Activated B cell treated with CpG ODN at 0.5 μM for 24 hours (primary cell): ENCODE results near the gene HARS2. TPM values are rescaled to one million over a fixed set of nuclear protein-coding genes. Genes with fewer than 3 reads are reported as not detected.
"Not testable (repeated sequence)": the region's sequence is repeated elsewhere in the genome, so short reads cannot be mapped to it uniquely, and the experiment has no call there.

Source experiments
- ATAC-seq: fragments of 200-7000 bp; cut with Tn5 transposase; one replicate; pipeline ENCODE4 v1.10.0; 2021; ENCODE audit warnings: low read depth, mild to moderate bottlenecking, moderate library complexity
- CTCF ChIA-PET: fragments of 350-600 bp; sonication (Branson Sonifier 250); formaldehyde crosslinking; loops from one replicate; lab custom pipeline; 2021; ENCODE audit warnings: antibody characterized with exemption; lab: Charles Lee
- POLR2A ChIA-PET: fragments of 350-600 bp; sonication (Branson Sonifier 250); formaldehyde crosslinking; loops from one replicate; lab custom pipeline; 2021; ENCODE audit warnings: antibody characterized with exemption; lab: Charles Lee
- DNase-seq: peaks from one replicate; pipeline ENCODE4 v3.0.0; 2022
- H3K27ac Mint-ChIP-seq: one replicate; pipeline ENCODE4 v1.8.0; 2020; ENCODE audit warnings: mixed read lengths
- H3K27me3 Mint-ChIP-seq: one replicate; pipeline ENCODE4 v1.8.0; 2021; ENCODE audit warnings: mixed read lengths
- H3K36me3 Mint-ChIP-seq: one replicate; pipeline ENCODE4 v1.8.0; 2021; ENCODE audit warnings: low read depth, mixed read lengths
- H3K4me1 Mint-ChIP-seq: one replicate; pipeline ENCODE4 v1.8.0; 2021; ENCODE audit warnings: mixed read lengths
- H3K4me3 Mint-ChIP-seq: one replicate; pipeline ENCODE4 v1.8.0; 2020; ENCODE audit warnings: mild to moderate bottlenecking, mixed read lengths
- H3K9me3 Mint-ChIP-seq: one replicate; pipeline ENCODE4 v1.8.0; 2020; ENCODE audit warnings: mixed read lengths
- intact Hi-C: fragments of 100-400 bp; cut with micrococcal nuclease; formaldehyde crosslinking; loops from one replicate; pipeline ENCODE4 v1.15.1; 2024
- total RNA-seq: library from RNA; stranded (reverse); gene quantifications from 2 replicates; pipeline ENCODE4 v1.2.3, GENCODE V29; 2022
- TF ChIP-seq, protein P1 (sequence below): fragments of 200-600 bp; IDR thresholded peaks from one replicate; pipeline ENCODE4 v1.8.0; 2022; ENCODE audit warnings: antibody characterized with exemption, mild to moderate bottlenecking

Gene HARS2
- total RNA-seq, 1 donor from 2014 or later = 48.5 TPM

GRCh38 chr5:140658870-140659269 lies 32.4 kb upstream of the HARS2 start:
- intact Hi-C loops = no loop called here
- Mint-ChIP-seq H3K36me3 (peaks cover 84% of the 10 kb centered on the region), H3K27ac (no peak overlapping the region), H3K4me3 (no peak overlapping the region), H3K27me3 (no peaks in the 10 kb centered on the region), H3K4me1 (no peaks in the 10 kb centered on the region), H3K9me3 (no peaks in the 10 kb centered on the region)
- ChIA-PET POLR2A (interaction anchor here (0.9 kb wide), 1 partner anchor 11 kb away, joined by 4 read pairs; the partner anchor contains the start of genes IK and NDUFA2), CTCF (no interaction called here)
- TF ChIP-seq, protein P1, sequence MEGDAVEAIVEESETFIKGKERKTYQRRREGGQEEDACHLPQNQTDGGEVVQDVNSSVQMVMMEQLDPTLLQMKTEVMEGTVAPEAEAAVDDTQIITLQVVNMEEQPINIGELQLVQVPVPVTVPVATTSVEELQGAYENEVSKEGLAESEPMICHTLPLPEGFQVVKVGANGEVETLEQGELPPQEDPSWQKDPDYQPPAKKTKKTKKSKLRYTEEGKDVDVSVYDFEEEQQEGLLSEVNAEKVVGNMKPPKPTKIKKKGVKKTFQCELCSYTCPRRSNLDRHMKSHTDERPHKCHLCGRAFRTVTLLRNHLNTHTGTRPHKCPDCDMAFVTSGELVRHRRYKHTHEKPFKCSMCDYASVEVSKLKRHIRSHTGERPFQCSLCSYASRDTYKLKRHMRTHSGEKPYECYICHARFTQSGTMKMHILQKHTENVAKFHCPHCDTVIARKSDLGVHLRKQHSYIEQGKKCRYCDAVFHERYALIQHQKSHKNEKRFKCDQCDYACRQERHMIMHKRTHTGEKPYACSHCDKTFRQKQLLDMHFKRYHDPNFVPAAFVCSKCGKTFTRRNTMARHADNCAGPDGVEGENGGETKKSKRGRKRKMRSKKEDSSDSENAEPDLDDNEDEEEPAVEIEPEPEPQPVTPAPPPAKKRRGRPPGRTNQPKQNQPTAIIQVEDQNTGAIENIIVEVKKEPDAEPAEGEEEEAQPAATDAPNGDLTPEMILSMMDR = no peak
- ATAC-seq = no peak
- no peak for DNase-seq

DNA sequence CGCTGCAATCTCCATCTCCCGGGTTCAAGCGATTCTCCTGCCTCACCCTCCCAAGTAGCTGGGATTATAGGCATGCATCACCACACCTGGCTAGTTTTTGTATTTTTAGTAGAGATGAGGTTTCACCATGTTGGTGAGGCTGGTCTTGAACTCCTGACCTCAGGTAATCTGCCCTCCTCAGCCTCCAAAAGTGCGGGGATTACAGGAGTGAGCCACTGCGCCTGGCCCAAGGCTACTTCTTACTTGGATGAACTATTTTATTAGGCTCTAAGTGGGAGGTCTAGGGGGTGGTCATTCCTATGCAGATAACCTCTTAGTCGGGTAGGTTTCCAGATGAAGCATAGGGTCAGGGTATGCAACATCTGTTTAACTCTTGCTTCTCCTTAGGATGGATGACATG lies 30.9 kb upstream of the HARS2 start:
- intact Hi-C loops = loop anchor here (10.0 kb wide), 1 partner anchor 546 kb away; the partner anchor contains the start of gene PURA

DNA sequence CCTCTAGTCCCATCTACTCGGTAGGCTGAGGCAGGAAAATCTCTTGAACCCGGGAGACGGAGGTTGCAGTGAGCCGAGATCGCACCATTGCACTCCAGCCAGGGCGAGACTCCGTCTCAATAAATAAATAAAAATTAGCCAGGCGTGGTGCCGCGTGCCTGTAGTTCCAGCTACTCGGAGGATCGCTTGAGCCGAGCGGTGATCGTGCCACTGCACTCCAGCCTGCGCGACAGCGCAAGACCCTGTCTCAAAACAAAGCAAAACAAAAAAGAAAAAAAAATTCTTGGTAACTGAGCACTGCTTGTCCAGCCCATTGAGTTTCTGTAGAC lies 27.3 kb upstream of the HARS2 start:
- ChIA-PET POLR2A (interaction anchor here (0.6 to 3.3 kb wide), 7 partner anchors 17 to 1578 kb away, joined by 3 to 42 read pairs (median 10); partner anchors contain the start of genes ANKHD1, EIF4EBP3, HARS1 and HARS2), CTCF (no interaction called here)
- H3K4me1 Mint-ChIP-seq = peaks cover 30% of the 10 kb centered on the region
- ATAC-seq (no peak), DNase-seq (no peak)
- peak overlapping the region; percentile 97 for H3K4me3 Mint-ChIP-seq
- H3K9me3 Mint-ChIP-seq = no peaks in the 10 kb centered on the region
- peaks cover 69% of the 10 kb centered on the region for H3K36me3 Mint-ChIP-seq
- peak overlapping the region; percentile 95 for H3K27ac Mint-ChIP-seq
- intact Hi-C loops = loop anchor here (1.0 to 10.0 kb wide), 9 partner anchors 17 to 549 kb away; partner anchors contain the start of genes ANKHD1, APBB3, HARS1 and HARS2
- TF ChIP-seq, protein P1 = no peak
- no peaks in the 10 kb centered on the region for H3K27me3 Mint-ChIP-seq

More for the DNA sequence above, 30.9 kb upstream of the HARS2 start:
- H3K4me3 Mint-ChIP-seq, H3K27me3 Mint-ChIP-seq, ATAC-seq, H3K9me3 Mint-ChIP-seq, H3K27ac Mint-ChIP-seq, CTCF ChIA-PET, DNase-seq, H3K4me1 Mint-ChIP-seq: not testable (repeated sequence)
- POLR2A ChIA-PET = interaction anchor here (1.3 kb wide), 1 partner anchor 13 kb away, joined by 3 read pairs; the partner anchor contains the start of genes IK and NDUFA2
- peaks cover 76% of the 10 kb centered on the region for H3K36me3 Mint-ChIP-seq

DNA sequence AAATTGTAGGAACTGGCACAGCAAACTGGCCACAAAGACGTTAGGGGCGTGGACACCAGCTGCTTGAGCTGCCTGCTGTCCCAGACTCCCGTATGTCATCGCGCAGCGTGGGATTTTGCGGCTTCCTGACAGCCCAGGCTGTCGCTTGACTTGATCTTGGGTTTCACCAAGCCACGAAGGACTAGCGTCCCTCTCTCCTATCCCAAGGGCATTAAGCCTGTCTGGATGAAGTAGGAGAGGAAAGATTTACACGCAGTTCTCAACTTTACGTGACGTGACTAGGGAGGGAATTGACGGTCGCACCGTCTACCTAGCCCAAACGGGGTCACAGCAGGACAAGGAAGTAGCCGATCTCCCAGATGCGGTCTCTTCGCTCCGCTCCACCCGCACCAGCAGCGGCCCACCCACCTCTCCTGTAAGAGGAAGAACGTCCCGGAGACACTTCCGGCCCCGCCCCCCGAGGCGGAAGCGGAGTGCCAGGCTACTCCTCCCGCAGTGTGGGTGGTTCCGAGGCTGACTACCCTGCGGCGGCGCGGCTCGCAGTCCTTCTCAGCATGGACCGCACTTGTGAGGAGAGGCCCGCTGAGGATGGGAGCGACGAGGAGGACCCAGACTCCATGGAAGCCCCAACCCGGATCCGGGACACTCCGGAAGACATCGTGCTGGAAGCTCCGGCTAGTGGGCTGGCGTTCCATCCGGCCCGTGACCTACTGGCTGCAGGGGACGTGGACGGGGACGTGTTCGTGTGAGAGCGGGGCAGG lies 26.7 kb upstream of the HARS2 start, which contains the start of gene WDR55:
WDR55 (plus strand) TSS at position 546 of the 761 bp plus-strand sequence; CDS start at position 555, 9 bp downstream.
- Mint-ChIP-seq H3K9me3 (no peaks in the 10 kb centered on the region), H3K4me3 (peak within 1 kb of the TSS; percentile 97), H3K27me3 (no peaks in the 10 kb centered on the region), H3K27ac (peak within 1 kb of the TSS; percentile 95), H3K4me1 (peaks cover 30% of the 10 kb centered on the region), H3K36me3 (peaks cover 69% of the 10 kb centered on the region)
- DNase-seq = peak; percentile 91
- TF ChIP-seq, protein P1 = no peak
- ChIA-PET POLR2A (interaction anchor here (0.6 to 3.3 kb wide), 8 partner anchors 17 to 1578 kb away, joined by 3 to 42 read pairs (median 8); partner anchors contain the start of genes ANKHD1, EIF4EBP3, HARS1 and HARS2), CTCF (no interaction called here)
- ATAC-seq = peak; percentile 98
- intact Hi-C loops = loop anchor here (1.0 to 10.0 kb wide), 9 partner anchors 17 to 550 kb away; partner anchors contain the start of genes ANKHD1, APBB3, HARS1 and HARS2

- H3K4me1 Mint-ChIP-seq = peaks cover 19% of the 10 kb centered on the region
- intact Hi-C loops, POLR2A ChIA-PET, H3K27ac Mint-ChIP-seq, H3K27me3 Mint-ChIP-seq, H3K4me3 Mint-ChIP-seq, ATAC-seq, DNase-seq, H3K9me3 Mint-ChIP-seq, CTCF ChIA-PET: not testable (repeated sequence)
- peaks cover 82% of the 10 kb centered on the region for H3K36me3 Mint-ChIP-seq
These were observed 20.2 kb upstream of the HARS2 start for GRCh38 chr5:140671035-140671434.
